Hypothalamus (tissue), 51 donors: Measurements from ENCODE around the gene GEMIN5.
"Not testable (repeated sequence)": the region's sequence is repeated elsewhere in the genome, so short reads cannot be mapped to it uniquely, and the experiment has no call there.

ENCODE experiments used
- DNase-seq, 51 donors: peaks; one replicate each; lab custom pipeline; 2025; lab: John Stamatoyannopoulos, UW

GEMIN5 gene

GRCh38 chr5:154937718-154938466 is at the start of gene GEMIN5:
GEMIN5 (minus strand) TSS chr5:154938211; CDS start chr5:154938133, 78 bp downstream.
- DNase-seq: peak; percentile 14 to 88 (median 69)

DNA sequence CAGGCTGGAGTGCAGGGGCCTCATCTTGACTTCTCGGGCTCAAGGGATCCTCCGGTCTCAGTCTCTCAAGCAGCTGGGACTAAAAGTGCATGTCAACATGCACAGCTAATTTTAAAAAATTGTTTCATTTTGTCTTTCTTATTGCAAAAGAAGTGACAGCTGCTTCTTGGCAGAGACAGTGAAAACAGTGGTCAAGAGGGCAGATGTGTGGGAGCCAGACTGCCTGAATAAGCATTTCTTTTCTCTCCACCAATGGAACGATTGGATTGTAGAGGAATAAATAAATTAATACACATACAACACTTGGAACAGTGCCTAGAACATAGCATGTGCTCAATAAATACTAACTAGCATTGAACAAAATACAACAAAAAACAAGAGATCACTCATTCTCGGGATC is 48.1 kb upstream of the GEMIN5 start:
- DNase-seq: no peak

GRCh38 chr5:154984946-154985516 is 47.0 kb upstream of the GEMIN5 start:
- no peak for DNase-seq

DNA sequence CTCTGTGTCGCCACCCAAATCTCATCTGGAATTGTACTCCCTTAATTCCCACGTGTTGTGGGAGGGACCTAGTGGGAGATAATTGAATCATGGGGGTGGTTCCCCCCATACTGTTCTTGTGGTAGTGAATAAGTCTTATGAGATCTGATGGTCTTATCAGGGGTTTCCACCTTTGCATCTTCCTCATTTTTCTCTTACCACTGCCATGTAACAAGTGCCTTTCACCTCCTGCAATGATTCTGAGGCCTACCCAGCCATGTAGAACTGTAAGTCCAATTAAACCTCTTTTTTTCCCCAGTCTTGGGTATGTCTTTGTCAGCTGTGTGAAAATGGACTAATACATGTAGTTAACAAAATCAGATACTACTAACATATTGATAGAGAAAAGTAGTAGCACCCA is 40.3 kb upstream of the GEMIN5 start:
- not testable (repeated sequence) for DNase-seq

DNA sequence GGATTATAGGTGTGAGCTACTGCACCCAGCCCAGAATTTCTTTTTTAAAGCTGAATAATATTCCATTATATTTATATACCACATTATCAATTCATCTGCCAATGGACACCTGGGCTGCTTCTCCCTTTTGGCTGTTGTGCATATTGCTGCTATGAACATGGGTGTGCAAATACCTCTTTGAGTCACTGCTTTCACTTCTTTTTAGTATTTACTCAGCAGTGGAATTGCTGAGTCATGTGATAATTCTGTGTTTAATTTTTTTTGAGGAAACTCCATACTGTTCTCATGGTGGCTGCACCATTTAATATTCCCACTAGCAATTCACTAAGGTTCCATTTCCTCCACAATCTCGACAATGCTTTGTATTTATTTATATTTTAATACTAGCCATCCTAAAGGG is 39.4 kb upstream of the GEMIN5 start:
- DNase-seq: no peak

GRCh38 chr5:154976082-154976481 is 38.1 kb upstream of the GEMIN5 start:
- not testable (repeated sequence) for DNase-seq

DNA sequence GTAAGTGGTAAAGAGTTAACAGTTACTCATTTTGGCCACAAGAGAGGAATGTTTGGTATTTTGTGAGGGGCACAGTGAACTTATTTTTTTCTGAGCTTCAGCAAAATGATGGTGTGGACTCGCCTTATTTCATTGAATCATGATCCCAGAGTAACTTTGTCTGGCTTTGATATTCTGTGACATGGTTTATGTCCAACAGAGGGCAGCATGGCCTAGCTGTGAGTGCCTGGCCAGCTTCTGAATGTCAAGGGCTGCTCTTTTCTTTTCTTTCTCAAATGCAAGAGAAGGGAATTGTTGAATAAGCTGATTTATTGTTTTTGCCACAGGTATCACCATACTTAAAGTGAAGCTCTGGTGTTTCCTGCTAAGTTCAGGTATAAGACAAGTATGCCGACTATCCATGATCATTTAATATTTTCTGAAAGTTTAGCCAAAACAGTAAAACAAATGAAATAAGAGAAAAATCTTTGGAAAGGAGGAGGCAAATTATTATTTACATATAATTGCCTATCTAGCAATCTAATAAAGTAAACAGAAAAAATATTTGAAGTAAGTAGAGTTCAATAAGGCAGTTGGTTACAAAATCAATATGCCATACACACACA is 34.6 kb upstream of the GEMIN5 start:
- DNase-seq: peak in 20 of 51 donors; percentile 0 to 57 (median 24)

DNA sequence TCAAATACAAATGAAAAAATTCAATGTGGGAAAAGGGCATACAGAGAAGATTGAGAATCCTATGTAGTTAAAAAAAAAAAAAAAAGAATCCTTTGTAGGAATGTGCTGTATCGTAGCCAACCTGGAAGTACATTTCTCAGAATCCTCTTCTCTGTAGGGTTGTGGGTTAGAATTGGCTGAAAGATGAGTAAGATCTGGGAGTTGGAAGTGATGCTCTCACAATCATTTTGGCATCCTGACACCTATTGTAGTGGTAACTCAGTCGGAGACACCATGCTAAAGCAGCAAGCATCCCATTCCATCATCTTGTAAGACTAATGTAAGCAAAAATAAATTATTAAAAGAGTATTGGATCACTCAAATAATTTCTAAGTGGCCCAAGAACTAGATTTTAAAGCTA is 33.5 kb upstream of the GEMIN5 start:
- no peak for DNase-seq

GRCh38 chr5:154970759-154971158 is 32.7 kb upstream of the GEMIN5 start:
- DNase-seq: no peak

- no peak for DNase-seq
Measured at GRCh38 chr5:154968953-154969352, 30.9 kb upstream of the GEMIN5 start.

- peak in 1 of 51 donors; percentile 4 for DNase-seq
Measured at GRCh38 chr5:154967421-154968024, 29.5 kb upstream of the GEMIN5 start.

- no peak for DNase-seq
Measured at GRCh38 chr5:154966874-154967273, 28.9 kb upstream of the GEMIN5 start.

GRCh38 chr5:154966081-154966841 is 28.2 kb upstream of the GEMIN5 start:
- no peak for DNase-seq

GRCh38 chr5:154962494-154962893 is 24.5 kb upstream of the GEMIN5 start:
- no peak for DNase-seq

DNA sequence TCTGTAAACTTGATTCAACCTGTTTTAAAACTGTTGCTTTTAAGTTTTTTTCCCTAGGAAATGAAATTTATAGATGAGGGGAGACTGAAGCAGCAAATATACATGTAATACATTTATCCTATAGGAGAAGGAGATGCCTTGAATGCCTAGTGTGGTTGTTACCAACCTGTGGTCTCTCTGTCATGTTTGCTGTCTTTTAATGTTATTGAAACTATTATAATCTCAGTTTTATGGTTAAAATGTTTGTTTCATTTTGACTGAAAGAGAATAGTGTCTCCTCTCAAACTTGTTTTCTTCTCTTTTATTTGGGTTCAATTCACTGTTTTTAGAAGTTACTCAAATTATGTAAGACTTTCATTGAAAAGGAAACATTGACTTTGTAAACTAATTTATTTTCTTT is 18.7 kb upstream of the GEMIN5 start:
- DNase-seq: no peak

DNA sequence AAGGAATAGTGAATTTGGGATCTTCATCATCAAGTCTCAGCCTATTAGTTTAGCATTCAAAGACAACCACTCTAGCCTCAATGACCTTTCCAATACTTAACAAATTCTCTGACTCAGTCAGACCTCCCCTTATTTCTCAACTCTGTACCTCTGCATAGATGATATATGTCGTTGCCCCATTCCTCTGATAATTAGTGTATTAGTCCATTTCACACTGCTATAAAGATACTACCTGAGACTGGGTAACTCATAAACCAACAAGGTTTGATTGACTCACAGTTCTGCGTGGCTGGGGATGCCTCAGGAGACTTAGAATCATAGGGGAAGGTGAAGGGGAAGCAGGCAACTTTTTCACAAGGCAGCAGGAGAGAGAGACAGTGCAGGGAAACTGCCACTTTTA is 11.8 kb upstream of the GEMIN5 start:
- no peak for DNase-seq

DNA sequence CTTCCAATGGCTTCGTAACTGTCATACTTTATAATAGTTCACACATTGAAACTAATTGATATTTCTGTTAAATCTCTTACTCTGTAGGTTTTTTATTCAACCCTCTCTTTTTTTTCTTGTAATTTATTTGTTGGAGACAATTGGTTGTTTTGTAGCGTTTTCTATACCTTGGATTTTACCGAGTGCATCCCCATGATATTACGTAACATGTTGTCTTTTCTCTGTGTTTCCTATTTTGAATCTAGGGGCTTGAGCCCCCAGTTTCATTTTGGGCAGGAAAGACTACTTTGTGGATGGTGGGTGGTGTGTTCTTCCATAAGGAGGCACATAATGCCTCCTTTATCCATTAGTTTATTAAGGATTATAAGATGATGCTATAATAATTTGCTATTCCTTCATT is 10.3 kb upstream of the GEMIN5 start:
- no peak for DNase-seq

GRCh38 chr5:154947778-154948177 is 9.8 kb upstream of the GEMIN5 start:
- DNase-seq: peak in 3 of 51 donors; percentile 21 to 70 (median 32)

GRCh38 chr5:154945695-154946301 is 7.8 kb upstream of the GEMIN5 start:
- DNase-seq: peak in 2 of 51 donors; percentile 31 to 32

DNA sequence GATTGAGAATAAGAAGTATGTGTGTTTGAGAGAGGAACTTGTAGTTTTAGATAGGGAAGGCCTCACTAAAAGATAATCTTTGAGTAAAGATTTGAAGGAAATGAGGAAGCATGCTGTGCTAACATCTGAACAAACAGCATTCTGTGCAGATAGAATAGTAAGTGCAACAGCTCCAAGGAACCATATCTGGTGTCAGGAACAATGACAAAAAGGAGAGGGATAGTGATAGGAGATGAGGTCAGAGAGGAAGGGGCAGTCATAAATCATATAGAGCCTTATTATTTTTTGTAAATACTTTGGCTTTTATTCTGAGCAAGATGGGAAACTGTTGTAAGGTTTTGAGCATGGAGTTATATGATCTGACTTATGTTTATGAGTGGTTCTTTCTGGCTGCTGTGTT is 6.7 kb upstream of the GEMIN5 start:
- DNase-seq: no peak
